ENCODE measurements around the gene BARD1. TPM values are rescaled to one million over a fixed set of nuclear protein-coding genes. Genes with fewer than 3 reads are reported as not detected.

Gene BARD1
- total RNA-seq, 1 donor from 2014 or later: 13.9 TPM

- no peak overlapping the region for H3K27ac ChIP-seq (ENCODE audit: low read depth, low read length)
- no peak overlapping the region for H3K4me3 Mint-ChIP-seq (ENCODE audit: unreplicated experiment)
- FAIRE-seq (no peak), DNase-seq (ENCODE audit: low read depth) (no peak)
- H3K9me3 ChIP-seq (ENCODE audit: insufficient read depth, low read depth, low read length): no peaks in the 10 kb centered on the region
- H3K4me2 ChIP-seq (ENCODE audit: low read length): no peak overlapping the region
- H2AFZ ChIP-seq (ENCODE audit: low read depth, low read length): no peak overlapping the region
- H3K9ac ChIP-seq (ENCODE audit: low read length): no peak overlapping the region
- H3K27ac Mint-ChIP-seq (ENCODE audit: unreplicated experiment): no peak overlapping the region
- H3K9me3 Mint-ChIP-seq (ENCODE audit: unreplicated experiment): no peaks in the 10 kb centered on the region
- no peaks in the 10 kb centered on the region for H3K27me3 ChIP-seq (ENCODE audit: insufficient read depth, low read length)
- H3K36me3 ChIP-seq (ENCODE audit: insufficient read depth, low read length): no peaks in the 10 kb centered on the region
- no peaks in the 10 kb centered on the region for H3K27me3 Mint-ChIP-seq (ENCODE audit: low read depth, unreplicated experiment)
- no peak for TF ChIP-seq CTCF (IDR thresholded peaks at IDR 0.05; ENCODE audit: insufficient read depth, low read depth, low read length)
- no peak for TF ChIP-seq EZH2 (IDR thresholded peaks at IDR 0.05; ENCODE audit: insufficient read depth, low read length)
- no peaks in the 10 kb centered on the region for H3K36me3 Mint-ChIP-seq (ENCODE audit: low read depth, unreplicated experiment)
- H3K4me1 ChIP-seq (ENCODE audit: insufficient read depth, low read length): peaks cover 5% of the 10 kb centered on the region
- peaks cover 9% of the 10 kb centered on the region for H3K4me1 Mint-ChIP-seq (ENCODE audit: low read depth, unreplicated experiment)
- peaks cover 10% of the 10 kb centered on the region for H4K20me1 ChIP-seq (ENCODE audit: insufficient read depth, low read length)
- peaks cover 84% of the 10 kb centered on the region for H3K79me2 ChIP-seq (ENCODE audit: insufficient read depth, low read length)
- H3K4me3 ChIP-seq (ENCODE audit: insufficient read depth, low read depth, low read length): no peak overlapping the region
Measured at GRCh38 chr2:214801768-214802397, 7.6 kb downstream of the BARD1 start.

GRCh38 chr2:214801068-214801467 is 8.4 kb downstream of the BARD1 start:
- no peaks in the 10 kb centered on the region for H3K27me3 Mint-ChIP-seq (ENCODE audit: low read depth, unreplicated experiment)
- Histone ChIP-seq H4K20me1 (ENCODE audit: insufficient read depth, low read length) (peaks cover 8% of the 10 kb centered on the region), H3K27me3 (ENCODE audit: insufficient read depth, low read length) (no peaks in the 10 kb centered on the region), H3K4me1 (ENCODE audit: insufficient read depth, low read length) (peaks cover 4% of the 10 kb centered on the region), H3K9ac (ENCODE audit: low read length) (no peak overlapping the region), H3K79me2 (ENCODE audit: insufficient read depth, low read length) (peaks cover 82% of the 10 kb centered on the region), H3K36me3 (ENCODE audit: insufficient read depth, low read length) (no peaks in the 10 kb centered on the region), H3K9me3 (ENCODE audit: insufficient read depth, low read depth, low read length) (no peaks in the 10 kb centered on the region), H2AFZ (ENCODE audit: low read depth, low read length) (no peak overlapping the region), H3K4me3 (ENCODE audit: insufficient read depth, low read depth, low read length) (no peak overlapping the region), H3K4me2 (ENCODE audit: low read length) (no peak overlapping the region), H3K27ac (ENCODE audit: low read depth, low read length) (no peak overlapping the region)
- no peak overlapping the region for H3K4me3 Mint-ChIP-seq (ENCODE audit: unreplicated experiment)
- TF ChIP-seq CTCF (IDR thresholded peaks at IDR 0.05; ENCODE audit: insufficient read depth, low read depth, low read length): no peak
- no peak for TF ChIP-seq EZH2 (IDR thresholded peaks at IDR 0.05; ENCODE audit: insufficient read depth, low read length)
- peaks cover 7% of the 10 kb centered on the region for H3K4me1 Mint-ChIP-seq (ENCODE audit: low read depth, unreplicated experiment)
- no peaks in the 10 kb centered on the region for H3K9me3 Mint-ChIP-seq (ENCODE audit: unreplicated experiment)
- FAIRE-seq: no peak
- no peak overlapping the region for H3K27ac Mint-ChIP-seq (ENCODE audit: unreplicated experiment)
- no peak for DNase-seq (ENCODE audit: low read depth)
- no peaks in the 10 kb centered on the region for H3K36me3 Mint-ChIP-seq (ENCODE audit: low read depth, unreplicated experiment)

- no peak overlapping the region for H3K27ac Mint-ChIP-seq (ENCODE audit: unreplicated experiment)
- no peaks in the 10 kb centered on the region for H3K27me3 ChIP-seq (ENCODE audit: insufficient read depth, low read length)
- no peaks in the 10 kb centered on the region for H3K4me1 ChIP-seq (ENCODE audit: insufficient read depth, low read length)
- DNase-seq (ENCODE audit: low read depth): no peak
- no peak for TF ChIP-seq CTCF (IDR thresholded peaks at IDR 0.05; ENCODE audit: insufficient read depth, low read depth, low read length)
- TF ChIP-seq EZH2 (IDR thresholded peaks at IDR 0.05; ENCODE audit: insufficient read depth, low read length): no peak
- no peak overlapping the region for H3K4me3 ChIP-seq (ENCODE audit: insufficient read depth, low read depth, low read length)
- peaks cover 4% of the 10 kb centered on the region for H4K20me1 ChIP-seq (ENCODE audit: insufficient read depth, low read length)
- no peak overlapping the region for H3K9ac ChIP-seq (ENCODE audit: low read length)
- H3K36me3 Mint-ChIP-seq (ENCODE audit: low read depth, unreplicated experiment): peaks cover 3% of the 10 kb centered on the region
- peaks cover 2% of the 10 kb centered on the region for H3K4me1 Mint-ChIP-seq (ENCODE audit: low read depth, unreplicated experiment)
- no peak overlapping the region for H3K27ac ChIP-seq (ENCODE audit: low read depth, low read length)
- no peak overlapping the region for H3K4me3 Mint-ChIP-seq (ENCODE audit: unreplicated experiment)
- H3K9me3 ChIP-seq (ENCODE audit: insufficient read depth, low read depth, low read length): no peaks in the 10 kb centered on the region
- no peaks in the 10 kb centered on the region for H3K36me3 ChIP-seq (ENCODE audit: insufficient read depth, low read length)
- H3K27me3 Mint-ChIP-seq (ENCODE audit: low read depth, unreplicated experiment): no peaks in the 10 kb centered on the region
- H3K9me3 Mint-ChIP-seq (ENCODE audit: unreplicated experiment): no peaks in the 10 kb centered on the region
- peaks cover 73% of the 10 kb centered on the region for H3K79me2 ChIP-seq (ENCODE audit: insufficient read depth, low read length)
- no peak overlapping the region for H3K4me2 ChIP-seq (ENCODE audit: low read length)
- no peak overlapping the region for H2AFZ ChIP-seq (ENCODE audit: low read depth, low read length)
- no peak for FAIRE-seq
Measured at GRCh38 chr2:214800180-214800579, 9.3 kb downstream of the BARD1 start.

Measured in astrocyte (in vitro differentiated cells and primary cell).